CD4-positive, alpha-beta T cell treated with Interleukin-10 for 1 hour (primary cell): ENCODE measurements around the gene EOMES.

Experiments used
- DNase-seq: peaks from one replicate; pipeline ENCODE4 v3.0.0-alpha.2; 2020

The EOMES gene

DNA sequence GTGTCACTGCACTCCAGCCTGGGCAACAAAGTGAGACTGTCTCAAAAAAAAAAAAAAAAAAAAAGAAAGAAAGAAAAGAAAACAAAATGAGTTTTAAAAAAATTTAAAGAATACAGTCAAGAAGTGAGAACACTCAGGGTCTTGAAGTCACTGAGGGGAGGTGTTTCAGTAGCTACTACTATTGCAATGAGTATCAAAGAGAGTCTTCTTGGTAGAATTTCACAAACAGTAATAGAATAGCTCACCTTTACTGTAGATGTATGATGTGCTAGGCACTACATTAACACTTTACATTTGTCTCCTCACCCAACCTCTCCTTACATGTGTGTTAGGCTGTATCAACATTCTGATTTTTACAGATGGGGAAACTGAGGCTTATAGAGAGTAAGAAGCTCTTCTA, 43.9 kb downstream of the EOMES start:
- DNase-seq = no peak

DNA sequence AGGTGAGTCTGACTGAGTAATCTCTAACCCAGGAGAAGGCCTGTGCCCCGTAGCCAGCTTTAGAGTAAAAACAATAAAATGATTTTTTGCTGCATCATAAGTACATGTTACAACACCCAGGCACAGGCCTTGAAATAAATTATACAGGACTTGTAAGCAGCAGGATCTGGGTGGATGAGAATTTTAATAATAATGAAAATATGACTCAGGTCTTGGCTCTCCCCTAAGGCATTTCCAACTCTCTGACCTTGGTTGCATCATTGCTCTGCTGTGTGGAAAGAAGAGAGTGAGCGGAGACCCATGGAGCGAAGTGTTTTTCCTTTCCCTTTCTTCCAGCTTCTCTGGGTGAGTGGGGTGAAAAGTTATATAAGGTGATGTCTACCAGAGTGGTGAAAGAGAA, 44.6 kb downstream of the EOMES start:
- DNase-seq = no peak

DNA sequence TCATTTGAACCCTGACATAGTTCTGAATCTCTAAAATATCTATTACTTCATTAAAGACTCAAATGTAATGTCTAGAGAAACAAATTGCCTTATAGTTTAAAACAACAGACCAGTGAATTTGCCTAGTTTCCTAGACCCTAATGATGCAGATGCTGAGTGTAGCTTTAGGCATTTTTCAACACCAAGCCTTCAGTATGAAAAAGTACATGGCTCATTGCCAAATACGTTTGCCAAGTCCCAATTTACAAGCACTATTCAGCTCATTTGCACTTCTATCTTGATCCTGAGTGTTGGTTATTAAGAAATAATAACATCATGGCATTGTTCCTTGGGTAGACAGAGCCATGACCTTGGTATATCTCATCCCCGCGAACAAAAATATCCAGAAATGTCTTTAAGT, 46.8 kb downstream of the EOMES start:
- DNase-seq = no peak

GRCh38 chr3:27673701-27674100, 48.4 kb downstream of the EOMES start:
- no peak for DNase-seq

- DNase-seq = no peak
Observed at GRCh38 chr3:27671101-27671500, 51.0 kb downstream of the EOMES start.

DNA sequence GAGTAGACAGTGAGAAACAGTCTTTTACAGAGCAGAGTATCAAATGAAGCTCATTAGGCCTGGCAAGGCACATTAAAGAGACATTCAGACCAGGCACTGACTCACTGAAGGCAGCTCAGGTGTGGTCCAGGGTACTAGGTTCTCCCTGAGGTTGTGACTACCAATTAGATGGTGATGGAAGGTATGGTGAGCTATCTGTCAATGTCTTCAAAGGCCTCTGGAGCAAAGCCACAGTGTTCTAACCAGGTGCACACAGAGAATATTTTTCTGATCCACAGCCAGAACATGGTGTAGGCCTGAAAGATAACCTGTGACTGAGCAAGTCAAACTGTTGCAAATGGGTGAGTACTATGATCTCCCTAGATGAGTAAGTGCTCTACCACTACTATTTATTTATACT, 51.5 kb downstream of the EOMES start:
- DNase-seq = no peak

DNA sequence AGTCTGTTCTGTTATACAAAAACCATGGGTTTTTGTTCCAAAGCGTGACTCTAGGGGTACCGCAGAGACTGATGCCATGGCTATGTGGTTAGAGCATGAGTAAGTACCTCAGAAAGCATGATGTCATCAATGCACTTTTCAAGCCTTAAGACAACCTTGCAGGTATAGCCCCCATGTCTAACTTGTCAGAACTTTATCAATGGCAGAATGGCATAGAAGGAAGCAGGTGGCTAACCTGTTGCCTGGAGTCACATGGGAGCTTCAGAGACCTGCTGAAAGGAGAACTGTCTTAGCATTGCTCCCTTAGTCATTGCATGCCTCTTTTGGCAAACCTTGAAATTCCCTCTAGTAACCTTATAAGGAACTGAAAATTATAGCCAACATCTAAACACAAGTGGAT, 52.5 kb downstream of the EOMES start:
- DNase-seq = no peak

- no peak for DNase-seq
Observed at GRCh38 chr3:27667751-27668150, 54.4 kb downstream of the EOMES start.

DNA sequence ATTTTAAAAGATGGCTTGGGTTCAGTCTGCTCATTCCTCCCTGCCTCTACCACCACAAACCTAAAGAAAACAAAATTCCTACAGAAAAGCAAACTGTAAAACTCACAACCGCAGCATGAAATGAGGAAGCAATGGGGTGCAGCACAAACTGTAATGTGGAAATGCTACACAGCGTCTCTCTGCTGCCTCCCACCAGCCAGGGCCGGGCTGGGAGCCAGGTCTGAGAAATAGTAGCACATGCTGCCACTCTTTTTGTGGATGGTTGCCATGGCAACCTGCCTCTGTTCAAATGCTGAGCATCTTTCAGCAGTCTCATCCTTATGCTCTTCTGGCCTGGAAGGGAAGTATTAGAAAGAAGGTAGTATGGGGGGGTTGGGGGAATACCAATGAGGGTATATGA, 55.4 kb downstream of the EOMES start:
- DNase-seq = peak; percentile 10

DNA sequence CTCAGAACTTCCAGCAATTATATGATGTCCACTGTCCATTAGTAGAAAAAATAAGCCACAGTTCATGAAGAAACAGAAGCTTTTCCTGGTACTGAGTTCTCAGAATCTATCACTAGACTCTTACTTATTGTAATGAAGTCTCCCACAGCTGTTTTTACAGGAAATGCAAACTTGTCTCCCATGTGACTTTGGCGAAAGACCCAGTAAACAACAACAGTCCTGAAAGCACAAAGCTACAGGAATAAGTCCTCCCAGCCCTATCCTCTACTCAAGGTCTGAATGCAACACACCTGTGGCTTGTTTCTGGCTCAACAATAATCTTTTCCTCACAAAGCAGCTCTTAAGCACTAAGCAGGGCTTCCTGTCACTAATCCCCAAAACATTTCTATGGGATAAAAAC, 55.9 kb downstream of the EOMES start:
- no peak for DNase-seq
